GM21515 (cell line): ENCODE measurements around the gene UXS1.

Source experiments
- ATAC-seq: cut with Tn5 transposase; IDR thresholded peaks from one replicate; pipeline ENCODE4 v1.9.1; 2021; ENCODE audit not compliant: unreplicated experiment

UXS1 gene

DNA sequence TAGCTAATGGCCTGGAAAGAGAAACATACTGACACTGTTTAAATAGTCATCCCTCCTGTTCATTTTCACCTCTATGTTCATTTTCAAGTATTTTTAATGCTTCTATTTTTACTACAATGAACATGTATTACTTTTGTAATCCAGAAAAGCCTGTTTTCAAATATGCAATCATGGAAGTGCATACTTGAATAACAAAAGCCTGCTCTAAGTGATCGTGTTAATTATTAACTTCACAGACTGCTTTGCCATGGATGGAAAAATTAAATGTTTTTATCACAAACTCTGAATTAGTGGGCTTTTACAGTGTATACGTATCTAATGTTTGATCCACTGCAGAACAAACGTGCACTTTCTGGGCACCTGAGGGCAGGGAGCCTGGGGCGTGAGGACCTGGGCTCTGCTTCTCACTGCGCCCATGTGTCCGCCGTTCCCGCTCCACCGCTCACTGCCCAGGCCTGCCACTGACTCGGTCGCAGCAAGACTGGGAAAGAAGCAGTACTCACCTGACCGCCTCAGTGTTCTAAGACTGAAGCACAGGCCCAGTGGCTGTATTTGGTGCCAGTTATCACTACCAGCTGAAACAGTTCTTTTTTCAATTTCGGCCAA is 80.6 kb downstream of the UXS1 start:
- ATAC-seq = no peak

DNA sequence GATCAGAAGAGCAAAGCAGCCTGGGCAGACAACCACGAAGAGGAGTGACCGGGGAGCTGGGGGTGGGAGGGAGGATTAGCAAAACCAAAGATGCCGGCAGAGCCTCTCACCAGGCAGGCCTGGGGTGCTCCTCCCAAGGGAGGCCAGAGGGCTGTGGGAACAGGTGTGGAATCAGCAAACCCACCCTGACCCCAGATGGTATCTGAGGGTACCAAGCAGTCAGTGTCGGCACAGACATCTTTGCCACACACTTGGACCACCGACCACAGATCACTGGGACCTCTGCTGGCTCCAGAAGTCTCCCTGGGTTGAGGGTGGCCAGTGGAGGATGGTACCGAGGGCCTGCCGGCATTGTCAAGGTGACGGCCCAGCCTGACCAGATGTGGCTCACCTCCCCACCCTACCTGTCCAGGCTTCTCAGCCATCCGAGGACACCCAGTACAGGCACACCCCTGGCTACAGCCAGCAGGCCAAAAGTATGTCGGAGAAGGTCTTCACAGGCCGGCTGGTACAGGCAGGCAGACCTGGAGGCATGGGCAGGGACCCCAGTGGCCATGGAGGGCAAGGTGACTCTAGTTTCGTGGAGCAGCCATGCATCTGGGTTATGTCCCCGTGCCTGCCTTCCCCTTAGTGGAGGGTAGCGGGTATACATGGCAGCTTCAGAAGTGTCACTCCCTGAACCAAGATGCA is 82.1 kb downstream of the UXS1 start:
- no peak for ATAC-seq

- ATAC-seq = no peak
Measured at GRCh38 chr2:106109675-106110424, 84.3 kb downstream of the UXS1 start.

- no peak for ATAC-seq
Measured at GRCh38 chr2:106108791-106109190, 85.3 kb downstream of the UXS1 start.

DNA sequence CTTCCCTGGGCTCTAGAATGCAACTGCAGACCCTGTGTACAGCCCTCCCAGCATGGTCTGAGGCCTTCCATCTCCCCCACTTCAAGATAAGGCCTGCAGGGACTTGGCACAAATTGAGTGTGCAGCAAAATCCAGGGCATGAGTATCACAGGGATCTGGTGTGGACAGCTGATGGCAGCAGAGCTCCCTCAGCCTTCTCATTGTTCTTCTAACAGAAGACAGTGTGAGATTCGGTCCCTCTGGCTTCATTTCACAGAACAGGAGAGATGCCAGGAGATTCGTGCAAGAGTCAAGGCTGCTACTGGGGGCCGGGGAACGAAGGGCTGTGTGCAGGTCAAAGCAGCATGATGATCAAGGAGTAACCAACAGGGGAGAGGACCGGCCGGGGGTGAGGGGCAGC is 85.8 kb downstream of the UXS1 start:
- ATAC-seq = no peak

- ATAC-seq = peak; percentile 74
Measured at GRCh38 chr2:106107509-106108131, 86.5 kb downstream of the UXS1 start.

DNA sequence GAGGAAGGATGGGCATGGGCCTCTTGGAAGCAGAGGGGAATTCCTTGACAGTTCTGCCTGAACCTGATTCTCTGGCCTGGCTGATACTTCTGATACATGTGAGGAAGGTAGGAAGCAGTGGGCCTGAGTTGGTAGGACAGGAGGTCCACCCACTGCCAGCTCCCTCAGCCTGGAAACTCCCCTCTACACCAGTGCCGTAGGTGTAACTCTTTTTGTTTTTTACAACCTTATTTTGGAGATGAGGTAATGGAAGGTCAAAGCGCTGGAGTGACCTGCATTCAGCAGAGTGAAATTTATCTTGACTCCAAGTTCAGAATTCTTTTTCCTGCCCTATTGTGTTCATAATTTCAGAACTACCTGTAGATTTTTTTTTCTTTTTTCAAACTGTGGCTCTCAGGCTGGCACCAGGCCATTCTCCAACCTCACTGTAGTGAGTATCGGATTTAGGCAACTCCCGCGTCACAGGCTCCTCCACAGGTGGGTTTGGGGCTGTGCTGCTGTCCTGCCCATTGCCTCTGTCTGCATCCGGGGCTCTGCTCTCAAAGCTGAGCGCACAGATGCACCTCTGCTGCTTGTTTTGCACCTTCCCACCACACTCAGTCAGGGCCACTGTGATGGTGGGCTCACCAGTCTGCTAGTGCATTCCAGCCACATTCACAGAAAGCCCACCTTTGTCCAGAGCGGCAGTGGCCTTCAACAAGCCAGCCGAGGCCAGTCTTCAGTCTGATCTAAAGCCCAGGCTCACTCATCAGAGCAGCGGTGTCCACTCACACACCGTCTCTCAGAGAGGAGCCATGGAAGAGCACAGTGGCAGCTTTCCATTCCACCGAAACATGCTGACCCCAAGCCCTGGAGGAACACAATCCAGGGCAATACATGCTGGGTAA is 87.2 kb downstream of the UXS1 start:
- no peak for ATAC-seq

DNA sequence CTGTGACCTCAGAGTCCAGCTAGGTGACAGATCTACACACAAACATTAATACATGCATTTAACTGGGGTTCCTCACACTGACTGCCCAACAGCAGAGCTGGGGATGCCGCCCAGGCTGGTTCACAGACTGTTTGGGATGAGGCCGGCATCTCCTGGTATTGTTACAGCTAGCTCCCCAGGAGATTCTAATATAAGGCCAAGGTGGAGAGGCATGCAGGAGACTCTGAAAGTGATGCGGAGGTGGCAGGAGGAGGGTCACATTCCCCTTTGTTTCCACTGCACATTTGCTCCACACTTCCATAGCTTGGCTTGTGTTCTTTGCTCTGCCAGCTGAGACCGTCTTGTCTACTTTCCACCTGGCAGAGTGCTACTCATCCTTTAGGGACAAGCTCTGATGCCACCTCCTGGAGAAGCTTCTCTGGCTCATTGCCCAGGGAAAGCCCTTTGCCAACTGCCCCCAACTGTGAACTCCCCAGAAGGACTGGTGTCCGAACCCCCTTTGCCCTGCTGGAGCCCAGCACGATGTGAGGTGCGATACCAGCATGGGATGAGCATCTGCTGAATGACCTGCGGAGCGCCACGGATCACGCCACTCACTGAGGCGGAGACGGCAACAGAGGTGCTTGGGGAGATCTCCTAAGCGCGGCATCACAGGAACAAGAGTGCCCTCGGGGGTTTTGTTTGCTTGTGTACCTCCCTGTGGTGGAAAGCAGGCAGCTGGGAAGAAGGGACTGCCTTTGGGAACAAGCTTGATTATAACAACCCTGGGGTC is 88.8 kb downstream of the UXS1 start:
- ATAC-seq = no peak

DNA sequence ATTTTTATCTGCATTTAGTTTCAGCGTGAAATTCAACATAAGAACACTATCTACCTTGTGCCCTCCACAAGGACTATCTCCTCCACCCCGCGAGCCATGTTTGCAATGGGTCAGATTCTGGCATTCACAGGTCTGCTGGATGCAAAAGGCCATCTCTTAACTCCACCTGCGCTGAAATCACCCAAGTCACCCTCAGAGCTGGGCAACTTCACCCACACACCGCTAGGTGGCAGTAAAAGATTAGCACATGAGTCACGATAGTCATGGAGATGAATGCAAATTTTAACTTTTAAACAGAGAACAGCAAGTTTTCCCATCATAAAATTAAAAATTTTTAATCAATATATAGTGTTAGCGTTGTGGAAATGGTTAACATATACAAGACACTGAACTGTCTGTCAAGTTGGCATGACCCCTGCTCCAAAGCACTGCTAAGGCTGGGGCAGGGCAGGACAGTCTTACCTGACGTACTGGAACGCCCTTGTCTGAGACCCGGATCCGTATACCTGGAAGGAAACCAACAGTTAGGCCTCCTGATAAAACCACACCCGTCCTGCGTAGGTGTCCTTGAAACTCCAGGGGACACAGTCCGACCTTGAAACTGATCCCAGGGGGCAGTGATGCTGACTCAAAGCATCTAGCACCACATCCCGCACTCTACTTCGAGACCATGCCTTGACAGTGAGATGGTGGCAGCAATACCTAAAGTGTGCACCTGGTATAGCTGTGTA is 89.6 kb downstream of the UXS1 start:
- ATAC-seq = peak; percentile 49

DNA sequence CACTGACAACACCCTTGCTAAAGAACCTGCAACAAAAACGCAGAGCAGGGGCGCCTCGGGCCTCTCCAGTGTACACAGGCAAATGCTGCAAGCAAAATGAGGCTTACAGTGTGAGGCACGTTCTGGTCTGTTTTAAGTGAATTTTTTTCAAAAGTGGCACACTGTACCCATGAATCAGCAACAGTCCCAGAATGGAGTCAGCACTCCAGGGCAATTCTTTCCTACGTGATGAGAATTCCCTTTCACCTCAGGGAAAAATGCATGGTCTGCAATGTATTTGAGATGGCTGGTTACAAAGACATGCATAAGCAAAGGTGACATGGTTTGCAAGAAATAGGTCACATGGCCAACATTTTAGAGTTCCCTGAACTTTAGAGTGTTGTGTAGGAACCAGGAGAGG is 94.4 kb downstream of the UXS1 start:
- no peak for ATAC-seq

GRCh38 chr2:106098664-106099063 is 95.4 kb downstream of the UXS1 start:
- no peak for ATAC-seq

DNA sequence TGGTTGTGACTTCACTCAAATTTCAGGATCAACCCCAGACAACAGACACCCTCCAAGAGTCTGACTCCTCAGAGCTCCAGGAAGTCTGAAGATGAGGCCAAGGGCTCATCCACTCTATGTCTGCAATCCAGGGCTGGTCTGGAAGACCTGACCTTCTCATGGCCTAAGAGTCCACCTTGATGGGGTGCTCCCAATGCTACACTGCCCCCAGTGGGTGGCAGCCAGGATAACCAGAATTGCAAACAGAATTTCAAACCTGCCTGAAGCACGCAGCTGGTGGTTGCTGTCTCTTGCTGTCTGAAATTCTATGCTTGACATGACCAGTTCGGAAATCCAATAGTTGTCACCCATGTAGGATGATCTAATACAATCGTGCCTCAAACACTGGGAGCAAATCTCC is 96.0 kb downstream of the UXS1 start:
- ATAC-seq = no peak

DNA sequence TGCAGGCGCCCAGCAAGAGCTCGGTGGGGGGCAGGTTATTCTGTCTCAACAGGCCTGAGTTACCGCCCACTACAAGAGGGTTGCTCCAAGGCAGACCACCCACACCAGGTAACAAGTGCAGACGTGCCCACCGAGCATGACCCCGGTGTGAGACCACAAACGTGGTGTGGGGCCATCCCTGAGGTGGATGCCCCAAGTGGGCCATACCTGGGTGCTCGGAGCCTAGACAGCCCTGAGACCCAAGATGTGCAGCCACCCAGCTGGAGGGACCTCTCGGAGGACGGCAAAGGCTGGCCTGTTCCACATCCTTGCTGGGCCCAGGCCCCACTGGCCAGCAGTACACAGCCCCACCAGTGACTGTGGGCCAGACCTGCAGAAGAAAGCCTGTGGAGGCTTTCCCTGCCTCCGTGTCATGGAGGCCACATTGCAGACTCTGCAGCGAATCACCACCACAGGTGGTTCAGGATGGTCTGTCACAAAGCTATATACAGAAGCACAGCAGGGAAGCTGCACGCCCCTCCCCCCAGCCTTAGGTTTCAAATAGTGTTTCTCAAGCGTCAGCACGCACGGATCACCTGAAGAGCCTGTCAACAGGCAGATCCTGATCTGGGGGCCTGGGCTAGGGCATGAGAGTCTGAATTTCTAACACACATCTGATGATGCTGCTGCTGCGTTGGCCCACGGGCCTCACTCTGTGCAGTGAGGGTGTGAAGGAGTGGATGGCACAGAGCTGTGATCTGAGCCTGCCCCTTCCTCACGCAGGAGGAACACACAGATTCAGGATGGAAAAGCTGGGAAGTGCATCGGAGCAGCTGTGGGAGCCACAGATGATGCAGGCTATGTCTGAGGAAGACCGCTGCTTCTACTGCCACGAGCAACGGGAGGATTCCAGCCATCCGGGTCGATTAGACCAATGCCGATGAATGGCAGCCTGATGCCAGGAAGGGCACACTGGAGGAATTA is 96.8 kb downstream of the UXS1 start:
- ATAC-seq = no peak

DNA sequence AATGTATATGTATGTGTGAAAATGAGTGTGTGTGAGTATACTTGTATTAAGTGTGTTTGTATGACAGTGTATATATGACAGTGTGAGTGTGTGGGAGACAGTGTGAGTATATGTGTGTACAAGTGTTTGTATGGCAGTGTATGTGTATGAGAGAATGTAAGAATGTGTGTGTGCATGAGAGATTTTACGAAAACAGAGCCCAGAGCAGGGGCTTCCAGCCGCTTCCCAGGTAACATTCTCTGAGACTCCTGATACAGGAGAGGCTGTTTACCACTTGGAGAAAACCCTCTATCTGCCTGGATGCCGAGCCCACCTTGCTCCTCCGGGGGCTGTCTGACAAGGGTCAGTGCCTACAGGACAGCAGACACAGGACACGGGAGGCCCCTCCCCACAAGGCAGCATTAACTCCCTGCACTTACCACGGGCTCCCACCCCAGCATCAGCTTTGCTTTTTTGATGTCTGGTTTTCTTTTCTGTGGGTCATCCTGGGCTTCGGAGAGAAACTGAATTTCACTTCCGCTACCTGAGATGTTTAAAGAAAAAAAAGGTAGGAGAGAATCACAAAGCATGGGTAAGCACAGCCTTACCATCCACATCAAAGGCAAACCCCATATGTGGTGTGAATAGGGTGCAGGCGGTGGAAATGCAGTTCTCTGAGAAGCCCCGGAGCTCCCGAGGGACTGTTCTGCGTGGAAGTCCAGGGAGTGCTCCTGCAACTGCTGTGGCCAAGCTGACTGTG is 97.6 kb downstream of the UXS1 start:
- no peak for ATAC-seq

DNA sequence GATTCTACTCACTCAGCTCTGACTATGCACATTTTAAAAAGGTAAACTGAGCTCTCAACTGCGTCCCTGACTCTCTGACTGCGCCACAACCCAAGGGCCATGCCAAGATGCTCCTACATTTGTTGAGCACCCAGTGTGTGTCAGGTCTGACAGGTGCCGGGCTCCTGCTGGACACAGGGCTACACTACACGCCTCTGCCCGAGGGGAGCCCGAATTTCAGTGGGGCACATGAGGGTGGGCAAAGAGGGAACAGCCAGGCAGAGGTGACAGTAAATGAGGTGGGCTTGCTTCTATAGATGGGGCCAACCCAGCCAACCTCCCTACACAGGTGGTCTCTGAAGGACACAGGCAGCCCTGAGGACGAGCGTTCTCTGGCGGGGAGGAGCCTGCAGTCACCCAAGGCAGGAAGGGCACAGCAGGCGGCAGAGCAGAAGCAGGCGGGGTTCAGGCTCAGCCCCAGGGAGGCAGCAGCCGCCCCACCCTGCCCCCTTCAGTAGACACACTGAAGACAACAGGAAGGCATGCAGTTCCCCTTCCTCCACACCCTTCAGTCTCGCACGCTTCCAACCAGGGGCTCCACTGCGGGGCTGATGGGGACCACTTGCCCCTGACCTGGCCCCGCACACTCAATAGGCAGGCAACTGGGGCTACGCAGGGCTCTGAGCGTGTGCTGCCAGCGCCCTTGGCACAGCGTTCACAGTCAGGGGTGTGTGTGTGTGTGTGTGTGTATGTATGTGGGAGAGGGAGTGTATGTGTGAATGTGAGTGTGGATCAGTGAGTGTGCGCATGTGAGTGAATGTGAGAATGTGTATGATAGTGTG is 98.4 kb downstream of the UXS1 start:
- no peak for ATAC-seq

- ATAC-seq = no peak
Measured at GRCh38 chr2:106094131-106094841, 99.8 kb downstream of the UXS1 start.
